ENCODE data around the gene ANKRD37.

Gene ANKRD37

DNA sequence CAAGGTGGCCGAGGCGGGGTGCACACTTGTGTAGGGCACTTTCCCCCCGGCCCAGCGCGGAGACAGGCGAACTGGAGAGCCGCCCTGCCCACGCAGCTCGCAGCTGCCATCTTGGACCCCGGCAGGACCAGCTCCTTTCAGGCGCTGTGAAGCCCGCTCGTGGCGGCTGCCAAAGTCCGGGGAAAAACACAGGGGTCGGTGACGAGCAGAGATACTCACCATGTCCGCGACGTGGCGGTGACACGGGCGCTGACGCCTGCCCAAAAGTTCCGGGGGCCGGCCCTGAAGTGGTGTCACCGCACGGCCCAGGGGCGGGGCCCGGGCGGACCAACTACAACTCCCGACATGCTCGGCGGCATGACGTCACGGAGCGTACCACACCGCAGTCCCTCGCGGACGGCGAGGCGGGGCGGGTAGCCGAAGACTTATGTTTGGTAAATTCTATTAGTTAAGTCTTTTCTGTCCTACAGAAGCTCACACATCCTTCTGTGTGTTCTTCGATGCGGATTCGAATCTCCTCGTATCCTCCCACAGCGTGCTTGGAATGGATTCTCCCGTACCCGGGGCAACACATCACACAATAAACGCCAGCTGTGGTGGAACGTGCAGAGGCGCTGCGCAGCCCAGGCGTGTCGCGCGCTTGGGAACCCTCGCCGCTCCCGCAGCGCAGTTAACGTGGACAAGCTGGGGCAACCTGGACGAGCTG is 29.2 kb downstream of the ANKRD37 start, which contains the start of gene UFSP2:
TSS of gene UFSP2 (minus strand) at position 318 of the 706 bp plus-strand sequence. CDS start at position 222, 96 bp downstream.
- TF ChIP-seq, protein P1, sequence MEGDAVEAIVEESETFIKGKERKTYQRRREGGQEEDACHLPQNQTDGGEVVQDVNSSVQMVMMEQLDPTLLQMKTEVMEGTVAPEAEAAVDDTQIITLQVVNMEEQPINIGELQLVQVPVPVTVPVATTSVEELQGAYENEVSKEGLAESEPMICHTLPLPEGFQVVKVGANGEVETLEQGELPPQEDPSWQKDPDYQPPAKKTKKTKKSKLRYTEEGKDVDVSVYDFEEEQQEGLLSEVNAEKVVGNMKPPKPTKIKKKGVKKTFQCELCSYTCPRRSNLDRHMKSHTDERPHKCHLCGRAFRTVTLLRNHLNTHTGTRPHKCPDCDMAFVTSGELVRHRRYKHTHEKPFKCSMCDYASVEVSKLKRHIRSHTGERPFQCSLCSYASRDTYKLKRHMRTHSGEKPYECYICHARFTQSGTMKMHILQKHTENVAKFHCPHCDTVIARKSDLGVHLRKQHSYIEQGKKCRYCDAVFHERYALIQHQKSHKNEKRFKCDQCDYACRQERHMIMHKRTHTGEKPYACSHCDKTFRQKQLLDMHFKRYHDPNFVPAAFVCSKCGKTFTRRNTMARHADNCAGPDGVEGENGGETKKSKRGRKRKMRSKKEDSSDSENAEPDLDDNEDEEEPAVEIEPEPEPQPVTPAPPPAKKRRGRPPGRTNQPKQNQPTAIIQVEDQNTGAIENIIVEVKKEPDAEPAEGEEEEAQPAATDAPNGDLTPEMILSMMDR (IDR thresholded peaks at IDR 0.05; ENCODE audit: extremely low read depth, insufficient read depth, missing control alignments), result no peak
- peak; percentile 87 for DNase-seq (ENCODE audit: low spot score)
- in situ Hi-C loops (cut with MboI; ENCODE audit: low pct_unique_long_range_greater_than_20kb, low sequenced_read_pairs, unreplicated experiment), result no loop called here

DNA sequence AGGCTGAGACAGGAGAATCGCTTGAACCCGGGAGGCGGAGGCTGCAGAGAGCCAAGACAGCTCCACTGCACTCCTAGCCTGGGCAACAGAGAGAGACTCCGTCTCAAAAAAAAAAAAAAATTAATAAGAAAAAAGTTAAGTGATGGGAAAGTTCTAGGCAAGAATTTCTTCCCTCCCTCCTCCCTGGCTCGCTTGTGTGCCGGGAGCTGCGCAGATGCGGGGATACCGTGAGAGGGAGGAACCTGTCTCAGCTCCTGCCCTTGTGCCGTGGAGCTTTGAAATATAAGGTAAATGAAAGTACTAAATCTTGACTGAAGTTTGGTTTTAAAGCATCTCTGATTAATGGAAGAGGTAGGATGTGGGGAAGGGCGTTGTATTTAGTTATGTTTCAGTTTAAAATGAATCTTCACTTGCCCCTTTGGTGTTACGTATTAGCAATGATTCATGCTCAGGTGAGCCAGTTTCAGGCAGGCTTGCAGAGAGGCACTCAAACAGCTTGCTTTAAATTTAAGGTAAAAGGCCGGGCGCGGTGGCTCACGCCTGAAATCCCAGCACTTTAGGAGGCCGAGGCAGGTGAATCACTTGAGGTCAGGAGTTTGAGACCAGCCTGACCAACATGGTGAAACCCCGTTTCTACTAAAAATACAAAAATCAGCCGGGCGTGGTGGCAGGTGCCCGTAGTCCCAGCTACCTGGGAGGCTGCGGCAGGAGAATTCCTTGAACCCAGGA is 30.5 kb downstream of the ANKRD37 start:
- in situ Hi-C loops (cut with MboI; ENCODE audit: low pct_unique_long_range_greater_than_20kb, low sequenced_read_pairs, unreplicated experiment), result no loop called here
- DNase-seq (ENCODE audit: low spot score), result no peak
- TF ChIP-seq, protein P1 (IDR thresholded peaks at IDR 0.05; ENCODE audit: extremely low read depth, insufficient read depth, missing control alignments), result no peak

DNA sequence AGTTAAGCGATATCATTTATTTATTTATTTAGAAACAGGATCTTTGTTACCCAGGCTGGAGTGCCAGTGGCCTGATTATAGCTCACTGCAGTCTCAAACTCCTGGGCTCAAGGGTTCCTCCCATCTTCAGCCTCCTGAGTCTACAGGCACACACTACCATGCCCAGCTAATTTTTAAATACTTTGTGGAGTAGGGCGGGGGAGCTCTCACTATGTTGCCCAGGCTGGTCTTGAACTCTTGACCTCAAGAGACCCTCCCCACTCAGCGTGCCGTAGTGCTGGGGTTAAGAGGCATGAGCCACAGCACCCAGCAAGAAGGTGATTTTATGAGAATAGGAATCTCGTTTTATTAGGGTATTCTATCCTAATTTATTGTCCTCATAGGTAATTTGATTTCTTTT is 33.0 kb downstream of the ANKRD37 start:
- in situ Hi-C loops (cut with MboI; ENCODE audit: low pct_unique_long_range_greater_than_20kb, low sequenced_read_pairs, unreplicated experiment), result no loop called here
- TF ChIP-seq, protein P1 (IDR thresholded peaks at IDR 0.05; ENCODE audit: extremely low read depth, insufficient read depth, missing control alignments), result no peak
- DNase-seq (ENCODE audit: low spot score), result no peak

DNA sequence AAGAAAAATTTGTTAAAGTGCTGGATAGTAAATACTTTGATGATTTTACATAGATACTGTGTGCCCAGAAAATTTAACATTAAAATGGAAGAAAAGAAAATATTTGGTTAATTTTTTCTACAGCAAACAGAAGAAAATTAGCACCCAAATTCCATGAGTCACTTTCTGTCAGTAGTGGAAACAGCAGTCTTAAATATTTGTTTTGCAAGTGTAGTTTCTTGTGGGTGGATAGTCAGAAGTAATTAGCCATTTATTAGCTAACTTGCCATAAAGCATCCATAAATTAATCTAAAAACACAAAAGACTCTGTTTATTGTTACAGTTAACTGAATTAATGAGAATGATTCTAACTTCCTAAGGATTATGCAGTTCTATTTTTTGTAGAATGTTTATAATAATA is 38.8 kb downstream of the ANKRD37 start:
- in situ Hi-C loops (cut with MboI; ENCODE audit: low pct_unique_long_range_greater_than_20kb, low sequenced_read_pairs, unreplicated experiment), result no loop called here
- no peak for DNase-seq (ENCODE audit: low spot score)
- TF ChIP-seq, protein P1 (IDR thresholded peaks at IDR 0.05; ENCODE audit: extremely low read depth, insufficient read depth, missing control alignments), result no peak

DNA sequence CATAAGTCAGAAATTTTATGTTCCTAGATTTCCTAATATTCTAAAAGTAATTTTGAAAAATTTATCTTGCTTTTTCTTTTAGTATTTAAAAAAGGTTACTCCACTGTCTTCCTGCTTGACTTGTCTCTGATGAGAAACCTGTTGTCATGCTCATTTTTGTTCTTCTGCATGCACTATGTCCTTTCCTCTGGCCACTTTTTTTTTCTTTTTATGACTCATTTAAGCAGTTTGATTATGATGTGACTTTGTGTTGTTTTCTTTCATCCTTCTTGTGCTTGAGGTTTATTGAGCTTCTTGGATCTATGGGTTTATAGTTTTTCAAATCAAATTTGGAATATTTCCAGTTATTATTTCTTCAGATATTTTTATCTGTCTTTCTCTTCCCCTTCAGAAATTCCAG is 41.2 kb downstream of the ANKRD37 start:
- TF ChIP-seq, protein P1 (IDR thresholded peaks at IDR 0.05; ENCODE audit: extremely low read depth, insufficient read depth, missing control alignments), result no peak
- DNase-seq (ENCODE audit: low spot score), result peak; percentile 16
- in situ Hi-C loops (cut with MboI; ENCODE audit: low pct_unique_long_range_greater_than_20kb, low sequenced_read_pairs, unreplicated experiment), result no loop called here

DNA sequence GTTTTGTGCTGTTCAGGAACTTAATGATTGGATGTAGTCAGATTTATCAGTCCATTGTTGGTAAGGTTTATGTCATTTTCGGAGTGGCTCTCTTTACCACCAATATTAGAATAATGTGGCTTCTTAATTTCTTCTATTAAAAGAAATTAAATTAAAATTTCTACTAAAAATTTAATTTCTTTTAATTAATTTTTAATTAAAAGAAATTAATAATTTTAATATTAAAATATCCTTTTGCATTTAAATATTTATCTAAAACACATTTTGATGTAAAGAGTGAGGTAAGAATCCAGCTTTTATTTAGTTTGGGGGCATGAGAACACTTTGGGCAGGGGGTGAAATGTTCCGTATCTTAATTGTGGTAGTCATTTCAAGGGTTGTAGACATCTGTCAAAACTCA is 44.8 kb downstream of the ANKRD37 start:
- DNase-seq (ENCODE audit: low spot score), result no peak
- in situ Hi-C loops (cut with MboI; ENCODE audit: low pct_unique_long_range_greater_than_20kb, low sequenced_read_pairs, unreplicated experiment), result no loop called here
- TF ChIP-seq, protein P1 (IDR thresholded peaks at IDR 0.05; ENCODE audit: extremely low read depth, insufficient read depth, missing control alignments), result no peak
